HepG2 (cell line): ENCODE measurements around the gene ADGRF5. TPM values are rescaled to one million over a fixed set of nuclear protein-coding genes. Genes with fewer than 3 reads are reported as not detected.

Source experiments
- ATF1 ChIP-seq: IDR thresholded peaks from 2 replicates; pipeline ENCODE4 v1.6.1; 2016; ENCODE audit warnings: mild to moderate bottlenecking, control low read depth
- CHD2 ChIP-seq: IDR thresholded peaks from 2 replicates; pipeline ENCODE4 v1.6.1; 2011; ENCODE audit warnings: low read depth, low read length, improper control_type of control experiment
- ELF3 ChIP-seq: IDR thresholded peaks from 2 replicates; pipeline ENCODE4 v1.6.1; 2016; ENCODE audit warnings: missing genetic modification reagents, missing compliant biosample characterization
- FLYWCH1 ChIP-seq: sonication (generic); formaldehyde crosslinking; IDR thresholded peaks from 2 replicates; pipeline ENCODE4 v1.8.1; 2023; ENCODE audit warnings: mild to moderate bottlenecking, missing genetic modification reagents
- HNF1A ChIP-seq, 2 experiments: sonication (generic) in 1 of 2; formaldehyde crosslinking in 1 of 2; IDR thresholded peaks; 2 replicates each; pipeline versions ENCODE4 v1.4.0 to v1.6.1; 2016 to 2020; ENCODE audit warnings: borderline replicate concordance in 1 of 2, low read depth in 1 of 2, mild to moderate bottlenecking in 1 of 2, missing genetic modification reagents in 1 of 2
- HOXA5 ChIP-seq: sonication (generic); formaldehyde crosslinking; IDR thresholded peaks from 2 replicates; pipeline ENCODE4 v1.4.0; 2020; ENCODE audit warnings: missing genetic modification reagents
- LCORL ChIP-seq, 2 experiments: fragments of 450-650 bp in 1 of 2; sonication (generic) in 1 of 2; formaldehyde crosslinking in 1 of 2; IDR thresholded peaks; 2 replicates each; pipeline versions ENCODE4 v1.5.0 to v1.6.1; 2017 to 2020; ENCODE audit warnings: antibody characterized with exemption in 1 of 2, missing genetic modification reagents in 1 of 2
- NFIB ChIP-seq: sonication (generic); formaldehyde crosslinking; IDR thresholded peaks from 2 replicates; pipeline ENCODE4 v1.9.0; 2021; ENCODE audit warnings: missing genetic modification reagents, mild to moderate bottlenecking, borderline replicate concordance
- TBX3 ChIP-seq: fragments of 450-650 bp; IDR thresholded peaks from 2 replicates; pipeline ENCODE4 v1.6.1; 2017; ENCODE audit warnings: antibody characterized with exemption, mild to moderate bottlenecking, inconsistent platforms, borderline replicate concordance
- THAP9 ChIP-seq: sonication (generic); formaldehyde crosslinking; IDR thresholded peaks from 2 replicates; pipeline ENCODE4; 2020; ENCODE audit warnings: missing genetic modification reagents, mild to moderate bottlenecking, borderline replicate concordance
- TP53 ChIP-seq: sonication (generic); formaldehyde crosslinking; conservative IDR thresholded peaks from 2 replicates; pipeline ENCODE4 v1.4.0; 2020; ENCODE audit warnings: missing genetic modification reagents
- YEATS4 ChIP-seq: sonication (generic); formaldehyde crosslinking; IDR thresholded peaks from 2 replicates; pipeline ENCODE4 v1.4.0; 2020; ENCODE audit warnings: missing genetic modification reagents, borderline replicate concordance
- ZBTB7B ChIP-seq: sonication (generic); formaldehyde crosslinking; IDR thresholded peaks from 2 replicates; pipeline ENCODE4 v1.4.0; 2020; ENCODE audit warnings: missing genetic modification reagents
- ZMYM4 ChIP-seq: sonication (generic); formaldehyde crosslinking; IDR thresholded peaks from 2 replicates; pipeline ENCODE4 v1.8.1; 2023; ENCODE audit warnings: mild to moderate bottlenecking, missing genetic modification reagents
- ZNF121 ChIP-seq: sonication (generic); formaldehyde crosslinking; IDR thresholded peaks from 2 replicates; pipeline ENCODE4 v1.5.0; 2020; ENCODE audit warnings: mild to moderate bottlenecking, missing genetic modification reagents
- ZSCAN30 ChIP-seq: sonication (generic); formaldehyde crosslinking; IDR thresholded peaks from 2 replicates; pipeline ENCODE4 v1.5.0; 2020; ENCODE audit warnings: mild to moderate bottlenecking, missing genetic modification reagents
- polyA plus RNA-seq, 8 experiments: library from polyadenylated mRNA; depleted of rRNA in 3 of 8; stranded (reverse) in 7 of 8; unstranded in 1 of 8; fragments of >200 nt; fragmentation: Illumina TruSeq in 4 of 8; extraction: Trizol in 4 of 8; gene quantifications; 2 replicates each; pipeline versions ENCODE4 v1.2.1 to v1.2.3, GENCODE V29; 2011 to 2016; ENCODE audit warnings: low read depth in 4 of 8, missing spikeins in 1 of 8, mixed read lengths in 1 of 8; ENCODE audit not compliant: insufficient read depth in 1 of 8
- total RNA-seq, 5 experiments: library from RNA; depleted of rRNA; stranded (reverse); fragments of >200 nt; fragmentation: Illumina TruSeq; extraction: Trizol; gene quantifications; 2 replicates each; pipeline ENCODE4 v1.2.3, GENCODE V29; 2016; ENCODE audit warnings: low read depth in 1 of 5
- TF ChIP-seq, protein P1 (sequence below): sonication (generic); formaldehyde crosslinking; IDR thresholded peaks from 2 replicates; pipeline ENCODE4 v1.4.0; 2020; ENCODE audit warnings: mild to moderate bottlenecking, low read depth, missing genetic modification reagents
- TF ChIP-seq, protein P2 (sequence below): sonication (generic); formaldehyde crosslinking; IDR thresholded peaks from 2 replicates; pipeline ENCODE4 v1.4.0; 2020; ENCODE audit warnings: missing genetic modification reagents, borderline replicate concordance

Gene ADGRF5
- total and polyA plus RNA-seq, 2 of the 13 experiments (the other 11 are each of a cell fraction or from before 2014, with no cell fraction given): not detected

- peak; percentile 85 for TF ChIP-seq ZMYM4
- TF ChIP-seq ATF1 (CRISPR knock-in tag): no peak
- TF ChIP-seq, protein P1, sequence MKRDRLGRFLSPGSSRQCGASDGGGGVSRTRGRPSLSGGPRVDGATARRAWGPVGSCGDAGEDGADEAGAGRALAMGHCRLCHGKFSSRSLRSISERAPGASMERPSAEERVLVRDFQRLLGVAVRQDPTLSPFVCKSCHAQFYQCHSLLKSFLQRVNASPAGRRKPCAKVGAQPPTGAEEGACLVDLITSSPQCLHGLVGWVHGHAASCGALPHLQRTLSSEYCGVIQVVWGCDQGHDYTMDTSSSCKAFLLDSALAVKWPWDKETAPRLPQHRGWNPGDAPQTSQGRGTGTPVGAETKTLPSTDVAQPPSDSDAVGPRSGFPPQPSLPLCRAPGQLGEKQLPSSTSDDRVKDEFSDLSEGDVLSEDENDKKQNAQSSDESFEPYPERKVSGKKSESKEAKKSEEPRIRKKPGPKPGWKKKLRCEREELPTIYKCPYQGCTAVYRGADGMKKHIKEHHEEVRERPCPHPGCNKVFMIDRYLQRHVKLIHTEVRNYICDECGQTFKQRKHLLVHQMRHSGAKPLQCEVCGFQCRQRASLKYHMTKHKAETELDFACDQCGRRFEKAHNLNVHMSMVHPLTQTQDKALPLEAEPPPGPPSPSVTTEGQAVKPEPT: 0 out of 2 replicates have a peak, but pooled peaks have one; percentile 61
- TF ChIP-seq ZSCAN30: no peak
- TF ChIP-seq THAP9 (CRISPR knock-in tag): peak; percentile 37; the same call in 1 of the 2 replicates
- TF ChIP-seq HOXA5 (CRISPR knock-in tag): 0 out of 2 replicates have a peak, but pooled peaks have one; percentile 56
- TF ChIP-seq LCORL (IDR thresholded peaks at IDR 0.05): no peak
- 0 out of 2 replicates have a peak, but pooled peaks have one; percentile 35 for TF ChIP-seq LCORL (CRISPR knock-in tag; IDR thresholded peaks at IDR 0.05)
- no peak for TF ChIP-seq CHD2
- TF ChIP-seq TP53 (CRISPR knock-in tag): no peak
- TF ChIP-seq ZBTB7B (CRISPR knock-in tag): no peak
- no peak for TF ChIP-seq HNF1A (IDR thresholded peaks at IDR 0.05; ENCODE audit: low read depth)
- no peak for TF ChIP-seq HNF1A (CRISPR knock-in tag; IDR thresholded peaks at IDR 0.05; ENCODE audit: borderline replicate concordance)
- no peak for TF ChIP-seq TBX3
- TF ChIP-seq NFIB (CRISPR knock-in tag): no peak
- TF ChIP-seq, protein P2, sequence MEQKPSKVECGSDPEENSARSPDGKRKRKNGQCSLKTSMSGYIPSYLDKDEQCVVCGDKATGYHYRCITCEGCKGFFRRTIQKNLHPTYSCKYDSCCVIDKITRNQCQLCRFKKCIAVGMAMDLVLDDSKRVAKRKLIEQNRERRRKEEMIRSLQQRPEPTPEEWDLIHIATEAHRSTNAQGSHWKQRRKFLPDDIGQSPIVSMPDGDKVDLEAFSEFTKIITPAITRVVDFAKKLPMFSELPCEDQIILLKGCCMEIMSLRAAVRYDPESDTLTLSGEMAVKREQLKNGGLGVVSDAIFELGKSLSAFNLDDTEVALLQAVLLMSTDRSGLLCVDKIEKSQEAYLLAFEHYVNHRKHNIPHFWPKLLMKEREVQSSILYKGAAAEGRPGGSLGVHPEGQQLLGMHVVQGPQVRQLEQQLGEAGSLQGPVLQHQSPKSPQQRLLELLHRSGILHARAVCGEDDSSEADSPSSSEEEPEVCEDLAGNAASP (CRISPR knock-in tag): 0 out of 2 replicates have a peak, but pooled peaks have one; percentile 17
- peak; percentile 73 for TF ChIP-seq ELF3 (CRISPR knock-in tag)
- no peak for TF ChIP-seq YEATS4
- TF ChIP-seq ZNF121 (CRISPR knock-in tag): no peak
- no peak for TF ChIP-seq FLYWCH1
These were observed 72.9 kb downstream of the ADGRF5 start (continued) for GRCh38 chr6:46848684-46849360.
